ENCODE data around the gene NUDT22. TPM values are rescaled to one million over a fixed set of nuclear protein-coding genes. Genes with fewer than 3 reads are reported as not detected.

NUDT22 gene
- total and polyA plus RNA-seq, 8 donors = 35.1 to 363 (median 112) TPM

GRCh38 chr11:64185693-64186491 lies 40.2 kb upstream of the NUDT22 start, which contains the start of gene STIP1:
Gene STIP1 (plus strand): TSS chr11:64186171. CDS start chr11:64186262, 91 bp downstream.
- peak within 1 kb of the TSS; percentile 53 to 70 (median 58) for H3K4me3 ChIP-seq
- TF ChIP-seq CTCF (IDR thresholded peaks at IDR 0.05) (peak in 2 of 7 experiments; percentile 13 to 17), POLR2A (IDR thresholded peaks at IDR 0.05) (peak in 1 of 4 donors; percentile 32), POLR2AphosphoS5 (IDR thresholded peaks at IDR 0.05) (peak; percentile 91 to 95 (median 94)), EP300 (IDR thresholded peaks at IDR 0.05) (no peak)
- peaks cover 0 to 21% (median 9%) of the 10 kb centered on the region in 4 donors for H3K36me3 ChIP-seq
- DNase-seq = peak; percentile 99 to 100
- no peaks in the 10 kb centered on the region for H3K9me3 ChIP-seq
- no peaks in the 10 kb centered on the region for H3K27me3 ChIP-seq
- WGBS, 5 donors = 0 to 1% (median 1%) methylated on average over 30 to 73 of the region's 74 CpGs
- H3K27ac ChIP-seq = peak within 1 kb of the TSS in 4 of 5 donors; percentile 88 to 97 (median 93)
- peaks cover 39 to 45% (median 43%) of the 10 kb centered on the region in 4 donors for H3K4me1 ChIP-seq
- intact Hi-C loops (cut with DNase I; ENCODE audit: low total_unique reads) = no loop called here

GRCh38 chr11:64186492-64187165 lies 39.4 kb upstream of the NUDT22 start:
- intact Hi-C loops (cut with DNase I; ENCODE audit: low total_unique reads) = no loop called here
- Histone ChIP-seq H3K9me3 (no peaks in the 10 kb centered on the region), H3K4me1 (peaks cover 34 to 38% (median 35%) of the 10 kb centered on the region in 4 donors), H3K27me3 (no peaks in the 10 kb centered on the region), H3K36me3 (peaks cover 0 to 21% (median 10%) of the 10 kb centered on the region in 4 donors), H3K27ac (no peak overlapping the region), H3K4me3 (no peak overlapping the region)
- peak in 1 of 2 donors; percentile 64 for DNase-seq
- 0 to 1% (median 1%) methylated on average over 24 to 48 of the region's 48 CpGs for WGBS, 5 donors
- no peak for TF ChIP-seq EP300 (IDR thresholded peaks at IDR 0.05)

GRCh38 chr11:64192434-64192833 lies 33.6 kb upstream of the NUDT22 start:
- no peaks in the 10 kb centered on the region for H3K9me3 ChIP-seq
- no peak for DNase-seq
- no peak overlapping the region for H3K4me3 ChIP-seq
- H3K36me3 ChIP-seq = peaks cover 50 to 74% (median 62%) of the 10 kb centered on the region in 4 donors
- no peaks in the 10 kb centered on the region for H3K27me3 ChIP-seq
- no peak for TF ChIP-seq POLR2AphosphoS5 (IDR thresholded peaks at IDR 0.05)
- no peak for TF ChIP-seq CTCF (IDR thresholded peaks at IDR 0.05)
- no peak for TF ChIP-seq POLR2A (IDR thresholded peaks at IDR 0.05)
- TF ChIP-seq EP300 (IDR thresholded peaks at IDR 0.05) = no peak
- H3K27ac ChIP-seq = no peak overlapping the region
- peaks cover 0 to 6% (median 4%) of the 10 kb centered on the region in 4 donors for H3K4me1 ChIP-seq
- intact Hi-C loops (cut with DNase I; ENCODE audit: low total_unique reads) = no loop called here
- WGBS, 5 donors = 90 to 97% (median 91%) methylated on average over 5 of the region's 5 CpGs

- 82 to 90% (median 89%) methylated on average over 9 of the region's 9 CpGs for WGBS, 5 donors
- intact Hi-C loops (cut with DNase I; ENCODE audit: low total_unique reads) = no loop called here
- peaks cover 86 to 95% (median 93%) of the 10 kb centered on the region in 4 donors for H3K36me3 ChIP-seq
- H3K4me3 ChIP-seq = no peak overlapping the region
- no peak for DNase-seq
- TF ChIP-seq EP300 (IDR thresholded peaks at IDR 0.05) (no peak), POLR2AphosphoS5 (IDR thresholded peaks at IDR 0.05) (no peak), CTCF (IDR thresholded peaks at IDR 0.05) (no peak), POLR2A (IDR thresholded peaks at IDR 0.05) (no peak)
- H3K4me1 ChIP-seq = no peaks in the 10 kb centered on the region
- H3K27me3 ChIP-seq = no peaks in the 10 kb centered on the region
- no peaks in the 10 kb centered on the region for H3K9me3 ChIP-seq
- H3K27ac ChIP-seq = no peak overlapping the region
Measured at GRCh38 chr11:64196626-64197025, 29.4 kb upstream of the NUDT22 start.

Data from stomach (tissue), 9 donors.